GM15510 (cell line): Measurements from ENCODE around the gene DIO3.

Experiments used
- POLR2A ChIP-seq: IDR thresholded peaks from 3 replicates; pipeline ENCODE4 v1.6.1; 2011; ENCODE audit warnings: borderline replicate concordance; ENCODE audit not compliant: insufficient read length; ENCODE audit errors: extremely low read depth

DIO3 gene

GRCh38 chr14:101553393-101553792 is 7.9 kb upstream of the DIO3 start:
- TF ChIP-seq POLR2A = no peak

- no peak for TF ChIP-seq POLR2A
These were observed 7.4 kb upstream of the DIO3 start for GRCh38 chr14:101553931-101554330.

GRCh38 chr14:101554991-101555668 is 6.2 kb upstream of the DIO3 start:
- no peak for TF ChIP-seq POLR2A

- TF ChIP-seq POLR2A = no peak
These were observed 5.2 kb upstream of the DIO3 start for GRCh38 chr14:101556131-101556530.

GRCh38 chr14:101556566-101557320 is 4.6 kb upstream of the DIO3 start:
- no peak for TF ChIP-seq POLR2A

GRCh38 chr14:101557321-101557695 is 4.0 kb upstream of the DIO3 start:
- TF ChIP-seq POLR2A = no peak

- no peak for TF ChIP-seq POLR2A
These were observed 3.2 kb upstream of the DIO3 start for GRCh38 chr14:101557811-101558738.

GRCh38 chr14:101558739-101559240 is 2.5 kb upstream of the DIO3 start:
- TF ChIP-seq POLR2A = no peak

- TF ChIP-seq POLR2A = no peak
These were observed 2.1 kb upstream of the DIO3 start for GRCh38 chr14:101559250-101559623.

- no peak for TF ChIP-seq POLR2A
These were observed 1.4 kb upstream of the DIO3 start for GRCh38 chr14:101559624-101560533.

GRCh38 chr14:101560534-101561113 is 671 bp upstream of the DIO3 start:
- TF ChIP-seq POLR2A = no peak

- no peak for TF ChIP-seq POLR2A
These were observed 699 bp downstream of the DIO3 start for GRCh38 chr14:101561897-101562490.

- TF ChIP-seq POLR2A = no peak
These were observed 1.5 kb downstream of the DIO3 start for GRCh38 chr14:101562659-101563351.
